Neutrophil (primary cell): ENCODE data around the gene RNF166.

Source experiments
- H3K27ac ChIP-seq: fragments of 200-600 bp; sonication (generic); 2 replicates; pipeline ENCODE4 v1.5.1; 2016; ENCODE audit warnings: mild to moderate bottlenecking, moderate library complexity
- H3K27me3 ChIP-seq: fragments of 200-600 bp; sonication (generic); 2 replicates; pipeline ENCODE4 v1.6.0; 2016; ENCODE audit warnings: mild to moderate bottlenecking
- H3K36me3 ChIP-seq: fragments of 200-600 bp; sonication (generic); 2 replicates; pipeline ENCODE4 v1.5.1; 2017
- H3K4me1 ChIP-seq, 2 experiments: fragments of 200-600 bp in 1 of 2; sonication (generic) in 1 of 2; 1 replicate in 1 of 2; 2 replicates in 1 of 2; pipeline versions ENCODE4 v1.5.1 to v1.6.1; 2013 to 2016; ENCODE audit warnings: low read depth in 1 of 2, low read length in 1 of 2, mild to moderate bottlenecking in 1 of 2, moderate library complexity in 1 of 2; ENCODE audit not compliant: control insufficient read depth in 1 of 2, insufficient read depth in 1 of 2
- H3K4me3 ChIP-seq, 2 experiments: fragments of 200-600 bp in 1 of 2; sonication (generic) in 1 of 2; 1 replicate in 1 of 2; 2 replicates in 1 of 2; pipeline ENCODE4 v1.5.1; 2013 to 2016; ENCODE audit warnings: low read depth in 1 of 2, low read length in 1 of 2, mild to moderate bottlenecking in 1 of 2, moderate library complexity in 1 of 2
- H3K9me3 ChIP-seq: fragments of 200-600 bp; sonication (generic); 2 replicates; pipeline ENCODE4 v1.5.1; 2016
- TF ChIP-seq, protein P1 (sequence below): fragments of 200-600 bp; sonication (generic); IDR thresholded peaks from 2 replicates; pipeline ENCODE4 v1.5.1; 2016; ENCODE audit warnings: antibody characterized with exemption

Gene RNF166

DNA sequence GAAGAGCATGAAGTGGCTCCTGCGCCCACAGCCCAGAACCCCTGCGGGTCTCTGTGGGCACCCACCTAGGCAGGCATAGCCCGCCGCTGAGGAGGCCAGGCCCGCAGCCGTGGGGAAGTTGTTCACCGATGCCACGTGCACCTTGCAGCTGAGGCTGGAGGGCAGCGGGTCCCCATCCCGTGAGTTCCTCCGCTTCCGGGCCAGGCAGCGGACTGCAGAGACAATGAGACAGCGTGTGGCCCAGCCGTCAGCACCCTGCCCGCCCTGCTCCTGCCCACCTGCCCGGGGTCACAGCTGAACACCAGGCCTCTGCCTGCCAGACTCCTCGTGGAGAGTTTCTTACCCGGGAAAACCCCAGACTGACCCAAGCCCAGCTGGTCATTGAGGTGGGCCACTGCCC is 48.8 kb downstream of the RNF166 start:
- no peak overlapping the region for H3K27ac ChIP-seq
- no peak overlapping the region for H3K4me3 ChIP-seq
- H3K4me1 ChIP-seq: peaks cover 5 to 8% of the 10 kb centered on the region in 2 experiments
- H3K9me3 ChIP-seq: no peaks in the 10 kb centered on the region
- no peaks in the 10 kb centered on the region for H3K36me3 ChIP-seq
- TF ChIP-seq, protein P1, sequence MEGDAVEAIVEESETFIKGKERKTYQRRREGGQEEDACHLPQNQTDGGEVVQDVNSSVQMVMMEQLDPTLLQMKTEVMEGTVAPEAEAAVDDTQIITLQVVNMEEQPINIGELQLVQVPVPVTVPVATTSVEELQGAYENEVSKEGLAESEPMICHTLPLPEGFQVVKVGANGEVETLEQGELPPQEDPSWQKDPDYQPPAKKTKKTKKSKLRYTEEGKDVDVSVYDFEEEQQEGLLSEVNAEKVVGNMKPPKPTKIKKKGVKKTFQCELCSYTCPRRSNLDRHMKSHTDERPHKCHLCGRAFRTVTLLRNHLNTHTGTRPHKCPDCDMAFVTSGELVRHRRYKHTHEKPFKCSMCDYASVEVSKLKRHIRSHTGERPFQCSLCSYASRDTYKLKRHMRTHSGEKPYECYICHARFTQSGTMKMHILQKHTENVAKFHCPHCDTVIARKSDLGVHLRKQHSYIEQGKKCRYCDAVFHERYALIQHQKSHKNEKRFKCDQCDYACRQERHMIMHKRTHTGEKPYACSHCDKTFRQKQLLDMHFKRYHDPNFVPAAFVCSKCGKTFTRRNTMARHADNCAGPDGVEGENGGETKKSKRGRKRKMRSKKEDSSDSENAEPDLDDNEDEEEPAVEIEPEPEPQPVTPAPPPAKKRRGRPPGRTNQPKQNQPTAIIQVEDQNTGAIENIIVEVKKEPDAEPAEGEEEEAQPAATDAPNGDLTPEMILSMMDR: no peak
- H3K27me3 ChIP-seq: peaks cover 15% of the 10 kb centered on the region

DNA sequence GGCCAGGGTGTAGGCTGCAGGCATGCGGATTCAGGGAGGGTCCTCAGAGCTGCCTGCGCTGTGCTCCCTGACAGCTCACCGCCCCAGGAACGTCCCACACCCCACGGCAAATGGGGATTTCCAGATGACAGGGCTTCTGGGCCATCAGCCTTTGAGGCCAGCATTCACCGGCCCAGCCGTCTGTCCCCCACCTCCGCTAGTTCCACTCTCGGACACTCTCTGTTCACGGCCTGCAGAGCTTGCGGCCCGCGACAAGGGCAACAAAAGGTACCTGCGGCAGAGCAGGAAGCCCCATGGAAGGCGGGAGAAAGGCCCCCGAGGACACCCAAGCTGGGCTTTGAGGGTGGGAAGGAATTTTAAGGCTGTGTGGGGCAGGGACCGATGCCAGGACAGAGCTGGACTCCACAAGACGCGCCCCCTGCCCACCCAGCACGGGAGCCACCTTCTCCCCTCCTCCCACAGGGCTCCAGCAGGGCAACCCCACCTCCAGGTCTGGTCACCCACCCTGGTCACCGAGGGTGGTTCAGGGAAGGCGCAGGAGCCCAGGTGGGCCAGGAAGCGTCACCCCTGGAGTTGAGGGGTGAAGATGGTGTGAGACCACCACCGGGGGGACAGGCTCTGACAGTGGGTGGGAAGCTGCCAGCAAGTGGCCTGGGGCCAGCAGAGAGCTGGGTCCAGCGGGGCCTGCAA is 49.8 kb downstream of the RNF166 start:
- Histone ChIP-seq H3K4me1 (peaks cover 6 to 12% of the 10 kb centered on the region in 2 experiments), H3K27me3 (peaks cover 6% of the 10 kb centered on the region), H3K9me3 (no peaks in the 10 kb centered on the region), H3K4me3 (no peak overlapping the region), H3K27ac (no peak overlapping the region), H3K36me3 (no peaks in the 10 kb centered on the region)
- TF ChIP-seq, protein P1: no peak

DNA sequence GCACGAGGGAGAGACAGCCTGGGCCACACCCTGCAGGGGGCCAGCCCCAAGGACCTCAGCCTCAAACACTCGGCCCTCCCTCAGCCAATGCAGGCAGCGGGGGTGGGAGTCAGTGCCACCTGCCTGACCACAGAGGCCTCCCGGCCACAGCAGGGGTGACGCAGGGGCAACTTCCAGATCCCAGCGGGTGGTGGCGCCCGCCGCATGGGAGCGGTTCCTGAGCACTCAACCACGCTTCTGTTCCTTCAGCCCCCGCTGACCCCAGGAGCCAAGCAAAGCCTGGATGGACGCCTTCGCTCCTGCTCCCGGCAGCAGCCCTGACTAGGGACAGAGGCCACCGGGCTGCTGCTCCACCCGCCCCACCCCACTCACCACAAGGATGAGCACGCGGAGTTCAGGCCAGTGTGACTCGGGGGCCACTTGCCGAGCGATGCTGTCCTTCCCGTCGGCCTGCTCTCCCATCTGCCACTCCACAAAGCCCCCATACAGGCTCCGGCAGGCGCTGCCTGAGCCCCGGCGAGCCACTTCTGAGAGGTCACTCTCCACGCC is 50.4 kb downstream of the RNF166 start:
- no peaks in the 10 kb centered on the region for H3K9me3 ChIP-seq
- no peak overlapping the region for H3K27ac ChIP-seq
- H3K27me3 ChIP-seq: no peaks in the 10 kb centered on the region
- TF ChIP-seq, protein P1: no peak
- H3K4me1 ChIP-seq: peaks cover 12% of the 10 kb centered on the region in 2 experiments
- H3K4me3 ChIP-seq: no peak overlapping the region
- H3K36me3 ChIP-seq: no peaks in the 10 kb centered on the region

DNA sequence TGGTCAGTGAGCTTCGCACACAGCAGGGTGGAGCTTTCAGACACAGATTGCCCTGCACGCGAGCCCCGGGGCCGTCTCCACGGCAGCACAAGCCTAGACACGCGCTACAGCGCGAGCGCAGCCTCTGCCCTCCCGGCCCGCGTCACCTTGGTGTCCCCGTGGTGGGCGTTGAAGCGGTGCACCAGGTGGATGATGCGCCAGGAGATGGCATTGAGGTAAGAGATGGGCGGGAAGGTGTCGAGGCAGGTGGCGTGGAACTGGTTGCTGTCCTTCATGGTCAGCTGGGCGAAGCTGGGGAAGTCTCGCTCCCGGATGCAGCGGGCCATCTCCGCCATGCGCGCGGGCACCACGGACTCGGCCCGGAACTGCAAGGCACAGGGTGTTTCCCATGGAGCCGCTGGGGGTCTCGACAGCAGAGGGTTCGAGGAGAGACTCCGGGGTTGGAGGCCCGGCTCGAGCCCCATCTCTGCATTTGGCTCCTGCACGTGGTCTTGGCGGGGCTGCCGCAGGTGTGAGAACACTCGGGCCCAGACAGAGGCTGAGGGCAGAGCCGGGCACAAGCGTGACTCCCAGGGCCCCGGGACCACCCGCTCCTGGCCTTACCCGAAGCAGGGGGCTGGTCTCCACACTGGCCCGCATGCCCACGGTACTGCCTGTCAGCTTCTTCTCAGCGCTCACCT is 51.0 kb downstream of the RNF166 start:
- TF ChIP-seq, protein P1: no peak
- Histone ChIP-seq H3K27me3 (no peaks in the 10 kb centered on the region), H3K4me1 (peaks cover 12 to 13% of the 10 kb centered on the region in 2 experiments), H3K4me3 (no peak overlapping the region), H3K27ac (no peak overlapping the region), H3K36me3 (no peaks in the 10 kb centered on the region), H3K9me3 (no peaks in the 10 kb centered on the region)

DNA sequence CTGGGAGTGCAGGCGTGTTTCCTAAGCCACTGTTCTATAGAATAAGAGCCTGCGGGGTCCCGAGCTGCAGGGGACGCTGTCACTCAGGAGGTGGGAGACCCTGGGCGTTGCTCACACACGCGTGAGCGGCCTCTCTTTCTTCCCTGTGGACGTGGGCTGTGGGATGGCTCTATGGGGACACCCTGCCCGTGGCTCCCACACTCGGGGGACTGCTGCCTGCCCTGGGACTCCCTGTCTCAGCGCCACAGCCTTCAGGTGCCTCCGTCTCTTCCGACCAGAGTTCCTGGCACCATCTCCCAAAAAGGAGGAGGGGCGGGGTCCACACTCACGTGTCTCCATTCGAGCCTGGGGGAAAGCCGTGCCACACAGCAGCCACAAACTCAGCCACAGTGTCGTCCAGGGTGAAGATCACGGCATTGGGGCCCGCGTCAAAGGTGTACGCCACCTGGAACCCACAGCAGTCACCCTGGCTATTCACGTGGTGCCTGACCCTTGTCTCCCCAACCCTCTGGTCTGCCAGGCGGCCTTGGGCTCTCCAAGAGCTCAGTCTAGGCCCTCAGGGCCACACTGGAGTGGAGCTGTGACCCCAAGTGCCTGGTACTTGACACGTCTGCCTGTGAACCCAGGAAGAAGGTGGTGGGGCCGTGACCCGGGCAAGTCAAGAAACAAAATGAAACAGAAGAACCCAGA is 51.7 kb downstream of the RNF166 start:
- H3K4me1 ChIP-seq: peaks cover 15 to 19% of the 10 kb centered on the region in 2 experiments
- H3K9me3 ChIP-seq: no peaks in the 10 kb centered on the region
- H3K27ac ChIP-seq: no peak overlapping the region
- H3K36me3 ChIP-seq: peaks cover 2% of the 10 kb centered on the region
- H3K27me3 ChIP-seq: no peaks in the 10 kb centered on the region
- no peak overlapping the region for H3K4me3 ChIP-seq
- TF ChIP-seq, protein P1: no peak
